GM18499 (cell line): ENCODE results near the gene GPR62.

ENCODE experiments used
- ATAC-seq: cut with Tn5 transposase; IDR thresholded peaks from one replicate; pipeline ENCODE4 v1.9.1; 2021; ENCODE audit warnings: moderate number of reproducible peaks; ENCODE audit not compliant: insufficient read depth, unreplicated experiment

GPR62 gene

GRCh38 chr3:51953445-51953844 is 1.7 kb upstream of the GPR62 start:
- no peak for ATAC-seq

- no peak for ATAC-seq
These were observed 1.1 kb upstream of the GPR62 start for GRCh38 chr3:51954105-51954504.

GRCh38 chr3:51954713-51955112 is 468 bp upstream of the GPR62 start:
- ATAC-seq, result no peak

GRCh38 chr3:51955893-51956770 is 951 bp downstream of the GPR62 start:
- ATAC-seq, result no peak

GRCh38 chr3:51957520-51958205 is 2.5 kb downstream of the GPR62 start:
- ATAC-seq, result no peak

GRCh38 chr3:51958603-51959521 is 3.7 kb downstream of the GPR62 start:
- ATAC-seq, result no peak

- ATAC-seq, result no peak
These were observed 4.5 kb downstream of the GPR62 start for GRCh38 chr3:51959651-51960050.

GRCh38 chr3:51960386-51960785 is 5.2 kb downstream of the GPR62 start:
- no peak for ATAC-seq

- no peak for ATAC-seq
These were observed 5.8 kb downstream of the GPR62 start for GRCh38 chr3:51961011-51961410.

- ATAC-seq, result no peak
These were observed 6.7 kb downstream of the GPR62 start for GRCh38 chr3:51961602-51962569.

GRCh38 chr3:51962854-51963530 is 7.8 kb downstream of the GPR62 start:
- no peak for ATAC-seq

GRCh38 chr3:51963951-51964451 is 8.8 kb downstream of the GPR62 start:
- no peak for ATAC-seq

- no peak for ATAC-seq
These were observed 9.3 kb downstream of the GPR62 start for GRCh38 chr3:51964521-51964920.

GRCh38 chr3:51966016-51966415 is 10.8 kb downstream of the GPR62 start:
- ATAC-seq, result no peak

GRCh38 chr3:51966486-51966885 is 11.3 kb downstream of the GPR62 start:
- ATAC-seq, result no peak

- no peak for ATAC-seq
These were observed 11.8 kb downstream of the GPR62 start for GRCh38 chr3:51966922-51967383.

GRCh38 chr3:51967384-51968169 is 12.4 kb downstream of the GPR62 start, which contains the start of gene PCBP4:
Gene PCBP4, minus strand, starts transcription at chr3:51967454. Its CDS starts 6,214 bp downstream, at chr3:51961240.
- no peak for ATAC-seq
